ENCODE results near the gene OOSP3.

The OOSP3 gene

GRCh38 chr11:59878575-59878974 is at the start of gene OOSP3:
Gene OOSP3, plus strand, starts transcription at chr11:59878782. Its CDS starts 27 bp downstream, at chr11:59878809.
- H3K4me3 ChIP-seq (ENCODE audit: low read depth, low read length), result no peak within 1 kb of the TSS
- no peak for DNase-seq (ENCODE audit: low read depth)
- no peak for TF ChIP-seq MYC (IDR thresholded peaks at IDR 0.05; ENCODE audit: low read depth, low read length)
- no peak for TF ChIP-seq CTCF (IDR thresholded peaks at IDR 0.05; ENCODE audit: low read depth, low read length)
- TF ChIP-seq MAX (IDR thresholded peaks at IDR 0.05; ENCODE audit: low read depth, low read length), result no peak
- TF ChIP-seq POLR2A (IDR thresholded peaks at IDR 0.05; ENCODE audit: extremely low read depth, insufficient read length), result no peak

- no peak for DNase-seq (ENCODE audit: low read depth)
- H3K4me3 ChIP-seq (ENCODE audit: low read depth, low read length), result no peak overlapping the region
- TF ChIP-seq POLR2A (IDR thresholded peaks at IDR 0.05; ENCODE audit: extremely low read depth, insufficient read length) (no peak), MAX (IDR thresholded peaks at IDR 0.05; ENCODE audit: low read depth, low read length) (no peak), CTCF (IDR thresholded peaks at IDR 0.05; ENCODE audit: low read depth, low read length) (no peak), MYC (IDR thresholded peaks at IDR 0.05; ENCODE audit: low read depth, low read length) (no peak)
Observed at GRCh38 chr11:59829358-59829757, 49.2 kb upstream of the OOSP3 start.

- DNase-seq (ENCODE audit: low read depth), result no peak
- no peak overlapping the region for H3K4me3 ChIP-seq (ENCODE audit: low read depth, low read length)
- TF ChIP-seq CTCF (IDR thresholded peaks at IDR 0.05; ENCODE audit: low read depth, low read length) (no peak), MYC (IDR thresholded peaks at IDR 0.05; ENCODE audit: low read depth, low read length) (no peak), MAX (IDR thresholded peaks at IDR 0.05; ENCODE audit: low read depth, low read length) (no peak), POLR2A (IDR thresholded peaks at IDR 0.05; ENCODE audit: extremely low read depth, insufficient read length) (no peak)
Observed at GRCh38 chr11:59833602-59834001, 45.0 kb upstream of the OOSP3 start.

GRCh38 chr11:59839615-59840014 is 39.0 kb upstream of the OOSP3 start:
- TF ChIP-seq MAX (IDR thresholded peaks at IDR 0.05; ENCODE audit: low read depth, low read length) (no peak), CTCF (IDR thresholded peaks at IDR 0.05; ENCODE audit: low read depth, low read length) (no peak)
- no peak overlapping the region for H3K4me3 ChIP-seq (ENCODE audit: low read depth, low read length)
- no peak for DNase-seq (ENCODE audit: low read depth)

- TF ChIP-seq POLR2A (IDR thresholded peaks at IDR 0.05; ENCODE audit: extremely low read depth, insufficient read length) (no peak), MAX (IDR thresholded peaks at IDR 0.05; ENCODE audit: low read depth, low read length) (no peak), CTCF (IDR thresholded peaks at IDR 0.05; ENCODE audit: low read depth, low read length) (no peak), MYC (IDR thresholded peaks at IDR 0.05; ENCODE audit: low read depth, low read length) (no peak)
- no peak for DNase-seq (ENCODE audit: low read depth)
- H3K4me3 ChIP-seq (ENCODE audit: low read depth, low read length), result no peak overlapping the region
Observed at GRCh38 chr11:59841514-59841913, 37.1 kb upstream of the OOSP3 start.

- TF ChIP-seq MYC (IDR thresholded peaks at IDR 0.05; ENCODE audit: low read depth, low read length), result no peak
- TF ChIP-seq MAX (IDR thresholded peaks at IDR 0.05; ENCODE audit: low read depth, low read length), result no peak
- no peak for TF ChIP-seq POLR2A (IDR thresholded peaks at IDR 0.05; ENCODE audit: extremely low read depth, insufficient read length)
- no peak for TF ChIP-seq CTCF (IDR thresholded peaks at IDR 0.05; ENCODE audit: low read depth, low read length)
- DNase-seq (ENCODE audit: low read depth), result no peak
- no peak overlapping the region for H3K4me3 ChIP-seq (ENCODE audit: low read depth, low read length)
Observed at GRCh38 chr11:59842316-59842715, 36.3 kb upstream of the OOSP3 start.

All from NB4 (cell line).